ENCODE results near the gene TPCN2.

The TPCN2 gene

GRCh38 chr11:69100454-69101114 lies 51.9 kb downstream of the TPCN2 start:
- H3K36me3 Mint-ChIP-seq, result peaks cover 1% of the 10 kb centered on the region
- H3K27me3 Mint-ChIP-seq, result no peaks in the 10 kb centered on the region
- H3K4me3 Mint-ChIP-seq, result no peak overlapping the region
- H3K27ac Mint-ChIP-seq, result no peak overlapping the region
- peaks cover 5% of the 10 kb centered on the region for H3K4me1 Mint-ChIP-seq
- H3K9me3 Mint-ChIP-seq, result no peaks in the 10 kb centered on the region

- Mint-ChIP-seq H3K4me3 (no peak overlapping the region), H3K4me1 (peaks cover 5% of the 10 kb centered on the region), H3K36me3 (no peaks in the 10 kb centered on the region), H3K27ac (no peak overlapping the region), H3K27me3 (no peaks in the 10 kb centered on the region), H3K9me3 (no peaks in the 10 kb centered on the region)
These were observed 52.5 kb downstream of the TPCN2 start for GRCh38 chr11:69101115-69101791.

GRCh38 chr11:69101792-69102695 lies 53.3 kb downstream of the TPCN2 start:
- Mint-ChIP-seq H3K4me3 (no peak overlapping the region), H3K36me3 (no peaks in the 10 kb centered on the region), H3K27ac (no peak overlapping the region), H3K4me1 (peaks cover 10% of the 10 kb centered on the region), H3K9me3 (no peaks in the 10 kb centered on the region), H3K27me3 (no peaks in the 10 kb centered on the region)

- Mint-ChIP-seq H3K9me3 (no peaks in the 10 kb centered on the region), H3K4me3 (no peak overlapping the region), H3K27ac (no peak overlapping the region), H3K36me3 (no peaks in the 10 kb centered on the region), H3K4me1 (peaks cover 11% of the 10 kb centered on the region), H3K27me3 (no peaks in the 10 kb centered on the region)
These were observed 54.2 kb downstream of the TPCN2 start for GRCh38 chr11:69102732-69103615.

- Mint-ChIP-seq H3K4me1 (peaks cover 11% of the 10 kb centered on the region), H3K36me3 (peaks cover 2% of the 10 kb centered on the region), H3K27ac (no peak overlapping the region), H3K27me3 (no peaks in the 10 kb centered on the region), H3K9me3 (no peaks in the 10 kb centered on the region), H3K4me3 (no peak overlapping the region)
These were observed 55.6 kb downstream of the TPCN2 start for GRCh38 chr11:69104212-69104855.

- no peaks in the 10 kb centered on the region for H3K27me3 Mint-ChIP-seq
- H3K36me3 Mint-ChIP-seq, result peaks cover 2% of the 10 kb centered on the region
- H3K4me3 Mint-ChIP-seq, result no peak overlapping the region
- H3K27ac Mint-ChIP-seq, result no peak overlapping the region
- H3K9me3 Mint-ChIP-seq, result no peaks in the 10 kb centered on the region
- H3K4me1 Mint-ChIP-seq, result peaks cover 11% of the 10 kb centered on the region
These were observed 56.2 kb downstream of the TPCN2 start for GRCh38 chr11:69104856-69105395.

- peaks cover 11% of the 10 kb centered on the region for H3K4me1 Mint-ChIP-seq
- no peaks in the 10 kb centered on the region for H3K27me3 Mint-ChIP-seq
- H3K4me3 Mint-ChIP-seq, result no peak overlapping the region
- no peaks in the 10 kb centered on the region for H3K9me3 Mint-ChIP-seq
- H3K27ac Mint-ChIP-seq, result no peak overlapping the region
- H3K36me3 Mint-ChIP-seq, result peaks cover 2% of the 10 kb centered on the region
These were observed 56.8 kb downstream of the TPCN2 start for GRCh38 chr11:69105461-69106030.

- Mint-ChIP-seq H3K36me3 (peaks cover 2% of the 10 kb centered on the region), H3K4me1 (peaks cover 11% of the 10 kb centered on the region), H3K9me3 (no peaks in the 10 kb centered on the region), H3K27me3 (no peaks in the 10 kb centered on the region), H3K27ac (no peak overlapping the region), H3K4me3 (no peak overlapping the region)
These were observed 57.5 kb downstream of the TPCN2 start for GRCh38 chr11:69106031-69106811.

- peaks cover 6% of the 10 kb centered on the region for H3K4me1 Mint-ChIP-seq
- H3K9me3 Mint-ChIP-seq, result no peaks in the 10 kb centered on the region
- H3K27ac Mint-ChIP-seq, result no peak overlapping the region
- H3K4me3 Mint-ChIP-seq, result no peak overlapping the region
- no peaks in the 10 kb centered on the region for H3K27me3 Mint-ChIP-seq
- H3K36me3 Mint-ChIP-seq, result peaks cover 2% of the 10 kb centered on the region
These were observed 58.7 kb downstream of the TPCN2 start for GRCh38 chr11:69107413-69107812.

- H3K4me1 Mint-ChIP-seq, result peaks cover 6% of the 10 kb centered on the region
- H3K27ac Mint-ChIP-seq, result no peak overlapping the region
- peaks cover 2% of the 10 kb centered on the region for H3K36me3 Mint-ChIP-seq
- no peaks in the 10 kb centered on the region for H3K27me3 Mint-ChIP-seq
- H3K9me3 Mint-ChIP-seq, result no peaks in the 10 kb centered on the region
- no peak overlapping the region for H3K4me3 Mint-ChIP-seq
These were observed 59.3 kb downstream of the TPCN2 start for GRCh38 chr11:69108030-69108429.

GRCh38 chr11:69108559-69108958 lies 59.8 kb downstream of the TPCN2 start:
- H3K4me1 Mint-ChIP-seq, result peaks cover 6% of the 10 kb centered on the region
- no peak overlapping the region for H3K27ac Mint-ChIP-seq
- H3K4me3 Mint-ChIP-seq, result no peak overlapping the region
- no peaks in the 10 kb centered on the region for H3K9me3 Mint-ChIP-seq
- no peaks in the 10 kb centered on the region for H3K27me3 Mint-ChIP-seq
- peaks cover 2% of the 10 kb centered on the region for H3K36me3 Mint-ChIP-seq

- Mint-ChIP-seq H3K4me1 (peaks cover 6% of the 10 kb centered on the region), H3K27ac (no peak overlapping the region), H3K36me3 (peaks cover 2% of the 10 kb centered on the region), H3K27me3 (no peaks in the 10 kb centered on the region), H3K4me3 (no peak overlapping the region), H3K9me3 (no peaks in the 10 kb centered on the region)
These were observed 60.4 kb downstream of the TPCN2 start for GRCh38 chr11:69109101-69109500.

GRCh38 chr11:69110451-69110850 lies 61.7 kb downstream of the TPCN2 start:
- Mint-ChIP-seq H3K4me1 (peaks cover 6% of the 10 kb centered on the region), H3K4me3 (no peak overlapping the region), H3K27ac (no peak overlapping the region), H3K27me3 (no peaks in the 10 kb centered on the region), H3K36me3 (peaks cover 2% of the 10 kb centered on the region), H3K9me3 (no peaks in the 10 kb centered on the region)

Measured in activated naive CD4-positive, alpha-beta T cell treated with anti-CD3 and anti-CD28 coated beads, Interleukin-2, amount 50 U/mL, for 24 hours (primary cell).